ENCODE measurements around the gene PTX3. TPM values are rescaled to one million over a fixed set of nuclear protein-coding genes. Genes with fewer than 3 reads are reported as not detected.

PTX3 gene
- total and polyA plus RNA-seq, 2 experiments from 2014 or later: 251 to 267 TPM

- 26 to 31% methylated on average over 1 of the region's 1 CpG for WGBS, 2 experiments (ENCODE audit: low coverage in 1 of 2, low lambda C conversion rate in 2 of 2, missing lambda C conversion rate in 2 of 2)
- H3K9ac ChIP-seq: no peak overlapping the region
- H4K20me1 ChIP-seq (ENCODE audit: insufficient read depth): no peaks in the 10 kb centered on the region
- H3K4me3 ChIP-seq: no peak overlapping the region
- no peaks in the 10 kb centered on the region for H3K36me3 ChIP-seq (ENCODE audit: low read depth)
- no peaks in the 10 kb centered on the region for H3K4me1 ChIP-seq (ENCODE audit: insufficient read depth)
- H3F3A ChIP-seq (ENCODE audit: insufficient read depth): no peaks in the 10 kb centered on the region
- H2AFZ ChIP-seq: no peak overlapping the region
- no peaks in the 10 kb centered on the region for H3K9me3 ChIP-seq (ENCODE audit: low read depth)
- no peak for DNase-seq
- H3K27me3 ChIP-seq (replicated peaks; ENCODE audit: insufficient read depth): no peaks in the 10 kb centered on the region
- H3K4me2 ChIP-seq (ENCODE audit: unreplicated experiment): no peak overlapping the region
- no peaks in the 10 kb centered on the region for H3K79me2 ChIP-seq (ENCODE audit: insufficient read depth)
- no peak overlapping the region for H3K27ac ChIP-seq
- TF ChIP-seq EZH2 (IDR thresholded peaks at IDR 0.05; ENCODE audit: insufficient read depth, poor library complexity, severe bottlenecking): no peak
- TF ChIP-seq EZH2phosphoT487 (IDR thresholded peaks at IDR 0.05; ENCODE audit: insufficient read depth, low read depth): no peak
- in situ Hi-C loops (cut with MboI): no loop called here
- H3K9me2 ChIP-seq (ENCODE audit: insufficient read depth): no peaks in the 10 kb centered on the region
These were observed 17.2 kb downstream of the PTX3 start for GRCh38 chr3:157453824-157454223.

- Histone ChIP-seq H3K27me3 (replicated peaks; ENCODE audit: insufficient read depth) (no peaks in the 10 kb centered on the region), H3K9me2 (ENCODE audit: insufficient read depth) (no peaks in the 10 kb centered on the region), H3K4me2 (ENCODE audit: unreplicated experiment) (no peak overlapping the region), H2AFZ (no peak overlapping the region), H3K4me3 (no peak overlapping the region), H3K4me1 (ENCODE audit: insufficient read depth) (peaks cover 22% of the 10 kb centered on the region), H3K27ac (no peak overlapping the region), H4K20me1 (ENCODE audit: insufficient read depth) (no peaks in the 10 kb centered on the region), H3K36me3 (ENCODE audit: low read depth) (no peaks in the 10 kb centered on the region), H3K9ac (no peak overlapping the region), H3F3A (ENCODE audit: insufficient read depth) (no peaks in the 10 kb centered on the region), H3K9me3 (ENCODE audit: low read depth) (no peaks in the 10 kb centered on the region), H3K79me2 (ENCODE audit: insufficient read depth) (no peaks in the 10 kb centered on the region)
- WGBS, 2 experiments (ENCODE audit: low coverage in 1 of 2, low lambda C conversion rate in 2 of 2, missing lambda C conversion rate in 2 of 2): 97% methylated on average over 2 of the region's 2 CpGs
- TF ChIP-seq EZH2phosphoT487 (IDR thresholded peaks at IDR 0.05; ENCODE audit: insufficient read depth, low read depth): no peak
- no peak for TF ChIP-seq EZH2 (IDR thresholded peaks at IDR 0.05; ENCODE audit: insufficient read depth, poor library complexity, severe bottlenecking)
- in situ Hi-C loops (cut with MboI): no loop called here
- no peak for DNase-seq
These were observed 23.1 kb downstream of the PTX3 start for GRCh38 chr3:157459706-157460105.

DNA sequence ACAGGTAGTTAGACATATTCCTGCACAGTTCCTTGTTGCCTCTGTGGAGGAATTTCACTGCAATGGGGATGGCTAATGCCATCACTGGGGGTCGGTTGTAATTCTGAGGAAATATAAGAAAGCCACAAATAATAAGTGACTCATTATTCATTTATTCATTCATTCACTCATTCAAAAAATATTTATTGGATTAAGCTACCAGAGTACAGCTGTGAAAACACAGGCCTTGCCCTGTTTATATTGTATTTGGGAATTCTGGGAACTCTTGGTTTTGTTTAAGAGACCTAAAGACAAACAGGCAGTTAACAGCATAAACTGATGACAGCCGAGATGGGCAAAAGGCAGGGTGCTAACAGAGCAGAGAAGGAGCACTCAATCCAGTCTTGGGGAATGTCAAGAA is 23.6 kb downstream of the PTX3 start:
- H3K4me1 ChIP-seq (ENCODE audit: insufficient read depth): peaks cover 22% of the 10 kb centered on the region
- TF ChIP-seq EZH2 (IDR thresholded peaks at IDR 0.05; ENCODE audit: insufficient read depth, poor library complexity, severe bottlenecking) (no peak), EZH2phosphoT487 (IDR thresholded peaks at IDR 0.05; ENCODE audit: insufficient read depth, low read depth) (no peak)
- no peaks in the 10 kb centered on the region for H3K27me3 ChIP-seq (replicated peaks; ENCODE audit: insufficient read depth)
- no peaks in the 10 kb centered on the region for H3K79me2 ChIP-seq (ENCODE audit: insufficient read depth)
- no peaks in the 10 kb centered on the region for H3F3A ChIP-seq (ENCODE audit: insufficient read depth)
- no peaks in the 10 kb centered on the region for H3K9me2 ChIP-seq (ENCODE audit: insufficient read depth)
- in situ Hi-C loops (cut with MboI): no loop called here
- H4K20me1 ChIP-seq (ENCODE audit: insufficient read depth): no peaks in the 10 kb centered on the region
- H3K9ac ChIP-seq: no peak overlapping the region
- H3K36me3 ChIP-seq (ENCODE audit: low read depth): no peaks in the 10 kb centered on the region
- peak overlapping the region; percentile 33 for H3K4me2 ChIP-seq (ENCODE audit: unreplicated experiment)
- DNase-seq: peak; percentile 57
- peak overlapping the region; percentile 28 for H3K27ac ChIP-seq
- no peaks in the 10 kb centered on the region for H3K9me3 ChIP-seq (ENCODE audit: low read depth)
- peak overlapping the region; percentile 36; the same call in 1 of the 2 replicates for H2AFZ ChIP-seq
- H3K4me3 ChIP-seq: no peak overlapping the region
- WGBS, 2 experiments (ENCODE audit: low coverage in 1 of 2, low lambda C conversion rate in 2 of 2, missing lambda C conversion rate in 2 of 2): 23 to 24% methylated on average over 2 of the region's 2 CpGs

DNA sequence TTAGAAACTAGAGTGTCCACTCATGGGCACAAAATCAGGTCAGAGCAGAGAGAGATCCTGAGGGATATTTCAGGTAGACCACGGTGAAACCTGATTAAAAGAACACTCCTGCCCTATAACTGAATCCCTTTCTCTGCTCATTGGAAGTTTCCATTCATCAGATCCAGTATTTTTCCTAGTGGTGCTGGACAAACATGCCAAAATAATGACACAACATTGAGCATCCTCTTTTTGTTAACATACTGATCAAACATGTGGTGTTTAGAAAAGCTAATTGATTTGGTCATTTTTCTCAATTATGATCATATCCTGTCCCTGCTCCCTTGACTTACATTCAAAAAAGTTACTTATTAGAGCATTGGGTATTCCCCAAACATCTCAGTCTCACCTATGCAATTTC is 27.2 kb downstream of the PTX3 start:
- no peak for DNase-seq
- in situ Hi-C loops (cut with MboI): no loop called here

DNA sequence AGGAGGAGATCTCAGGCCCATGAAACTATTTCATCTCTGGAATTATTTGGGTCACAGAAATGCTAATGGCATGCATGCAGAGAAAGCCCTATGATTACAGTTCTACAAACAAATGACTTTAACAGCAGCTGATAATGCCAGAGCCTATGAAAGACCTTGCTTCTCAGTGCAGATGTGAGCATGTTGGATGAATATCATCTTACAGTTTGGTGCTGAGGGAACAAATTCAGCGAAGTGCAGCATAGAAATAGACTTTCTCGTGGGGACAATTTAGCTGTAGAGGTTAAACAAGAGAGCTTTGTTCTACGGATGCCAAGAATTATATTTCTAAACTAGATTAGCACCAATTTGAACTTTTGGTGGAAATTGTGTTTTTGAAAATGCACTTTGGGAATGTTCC is 27.7 kb downstream of the PTX3 start:
- H3F3A ChIP-seq (ENCODE audit: insufficient read depth): peaks cover 17% of the 10 kb centered on the region
- no peaks in the 10 kb centered on the region for H4K20me1 ChIP-seq (ENCODE audit: insufficient read depth)
- H3K4me3 ChIP-seq: no peak overlapping the region
- H3K79me2 ChIP-seq (ENCODE audit: insufficient read depth): no peaks in the 10 kb centered on the region
- no peak overlapping the region for H3K9ac ChIP-seq
- H3K4me1 ChIP-seq (ENCODE audit: insufficient read depth): peaks cover 39% of the 10 kb centered on the region
- 92 to 98% methylated on average over 3 of the region's 3 CpGs for WGBS, 2 experiments (ENCODE audit: low coverage in 1 of 2, low lambda C conversion rate in 2 of 2, missing lambda C conversion rate in 2 of 2)
- no peaks in the 10 kb centered on the region for H3K9me2 ChIP-seq (ENCODE audit: insufficient read depth)
- H3K27me3 ChIP-seq (replicated peaks; ENCODE audit: insufficient read depth): no peaks in the 10 kb centered on the region
- in situ Hi-C loops (cut with MboI): no loop called here
- TF ChIP-seq EZH2 (IDR thresholded peaks at IDR 0.05; ENCODE audit: insufficient read depth, poor library complexity, severe bottlenecking) (no peak), EZH2phosphoT487 (IDR thresholded peaks at IDR 0.05; ENCODE audit: insufficient read depth, low read depth) (no peak)
- H3K27ac ChIP-seq: no peak overlapping the region
- H3K4me2 ChIP-seq (ENCODE audit: unreplicated experiment): no peak overlapping the region
- no peak overlapping the region for H2AFZ ChIP-seq
- no peaks in the 10 kb centered on the region for H3K9me3 ChIP-seq (ENCODE audit: low read depth)
- no peaks in the 10 kb centered on the region for H3K36me3 ChIP-seq (ENCODE audit: low read depth)
- no peak for DNase-seq

More for the DNA sequence above, 27.2 kb downstream of the PTX3 start:
- Histone ChIP-seq H3K9ac (no peak overlapping the region), H3F3A (ENCODE audit: insufficient read depth) (peaks cover 12% of the 10 kb centered on the region), H3K4me2 (ENCODE audit: unreplicated experiment) (no peak overlapping the region), H3K9me2 (ENCODE audit: insufficient read depth) (no peaks in the 10 kb centered on the region), H3K36me3 (ENCODE audit: low read depth) (no peaks in the 10 kb centered on the region), H3K9me3 (ENCODE audit: low read depth) (no peaks in the 10 kb centered on the region), H3K27ac (no peak overlapping the region), H2AFZ (no peak overlapping the region), H3K4me1 (ENCODE audit: insufficient read depth) (peaks cover 37% of the 10 kb centered on the region), H4K20me1 (ENCODE audit: insufficient read depth) (no peaks in the 10 kb centered on the region), H3K27me3 (replicated peaks; ENCODE audit: insufficient read depth) (no peaks in the 10 kb centered on the region), H3K4me3 (no peak overlapping the region), H3K79me2 (ENCODE audit: insufficient read depth) (no peaks in the 10 kb centered on the region)
- TF ChIP-seq EZH2phosphoT487 (IDR thresholded peaks at IDR 0.05; ENCODE audit: insufficient read depth, low read depth) (no peak), EZH2 (IDR thresholded peaks at IDR 0.05; ENCODE audit: insufficient read depth, poor library complexity, severe bottlenecking) (no peak)
- WGBS, 2 experiments (ENCODE audit: low coverage in 1 of 2, low lambda C conversion rate in 2 of 2, missing lambda C conversion rate in 2 of 2): 100% methylated on average over 1 of the region's 1 CpG
